HepG2 (cell line): ENCODE results near the gene RERE. TPM values are rescaled to one million over a fixed set of nuclear protein-coding genes. Genes with fewer than 3 reads are reported as not detected.

ENCODE experiments used
- BORCS8-MEF2B ChIP-seq: sonication (generic); formaldehyde crosslinking; IDR thresholded peaks from 2 replicates; pipeline ENCODE4 v1.8.0; 2022; ENCODE audit warnings: mild to moderate bottlenecking, missing genetic modification reagents
- ELF1 ChIP-seq: sonication (generic); formaldehyde crosslinking; IDR thresholded peaks from 2 replicates; pipeline ENCODE4 v1.4.0; 2020; ENCODE audit warnings: missing genetic modification reagents
- FOSL1 ChIP-seq: sonication (generic); formaldehyde crosslinking; IDR thresholded peaks from 2 replicates; pipeline ENCODE4 v1.9.0; 2021; ENCODE audit warnings: missing genetic modification reagents, borderline replicate concordance
- HNF1A ChIP-seq, 2 experiments: sonication (generic) in 1 of 2; formaldehyde crosslinking in 1 of 2; IDR thresholded peaks; 2 replicates each; pipeline versions ENCODE4 v1.4.0 to v1.6.1; 2016 to 2020; ENCODE audit warnings: borderline replicate concordance in 1 of 2, low read depth in 1 of 2, mild to moderate bottlenecking in 1 of 2, missing genetic modification reagents in 1 of 2
- KLF12 ChIP-seq: sonication (generic); formaldehyde crosslinking; IDR thresholded peaks from 2 replicates; pipeline ENCODE4 v1.4.0; 2020; ENCODE audit warnings: missing genetic modification reagents, borderline replicate concordance
- MAFG ChIP-seq: sonication (generic); formaldehyde crosslinking; IDR thresholded peaks from 2 replicates; pipeline ENCODE4 v1.5.1; 2020; ENCODE audit warnings: mild to moderate bottlenecking, missing genetic modification reagents
- NONO ChIP-seq, 2 experiments: fragments of 450-650 bp in 1 of 2; sonication (generic) in 1 of 2; formaldehyde crosslinking in 1 of 2; IDR thresholded peaks in 1 of 2; conservative IDR thresholded peaks in 1 of 2; 2 replicates each; pipeline versions ENCODE4 v1.6.1 to v1.8.0; 2017 to 2022; ENCODE audit warnings: mild to moderate bottlenecking in 1 of 2, missing genetic modification reagents in 1 of 2, moderate library complexity in 1 of 2
- PAXIP1 ChIP-seq: sonication (generic); formaldehyde crosslinking; conservative IDR thresholded peaks from 2 replicates; pipeline ENCODE4 v1.4.0; 2020; ENCODE audit warnings: mild to moderate bottlenecking, missing genetic modification reagents, moderate library complexity
- PHF21A ChIP-seq: sonication (generic); formaldehyde crosslinking; IDR thresholded peaks from 2 replicates; pipeline ENCODE4 v1.5.0; 2020; ENCODE audit warnings: mild to moderate bottlenecking, missing genetic modification reagents
- PPARG ChIP-seq: conservative IDR thresholded peaks from 2 replicates; pipeline ENCODE4 v1.6.1; 2016; ENCODE audit warnings: missing biosample characterization, missing genetic modification reagents
- RXRB ChIP-seq: IDR thresholded peaks from 2 replicates; pipeline ENCODE4 v1.6.1; 2016; ENCODE audit warnings: borderline replicate concordance, missing genetic modification reagents, missing compliant biosample characterization
- SALL1 ChIP-seq: sonication (generic); formaldehyde crosslinking; IDR thresholded peaks from 2 replicates; pipeline ENCODE4 v1.8.0; 2022; ENCODE audit warnings: mild to moderate bottlenecking, missing genetic modification reagents
- SMC3 ChIP-seq: IDR thresholded peaks from 2 replicates; pipeline ENCODE4 v1.6.1; 2011; ENCODE audit warnings: low read length, improper control_type of control experiment
- SOX13 ChIP-seq, 3 experiments: fragments of 450-650 bp in 1 of 3; sonication (generic) in 1 of 3; formaldehyde crosslinking in 1 of 3; IDR thresholded peaks in 2 of 3; conservative IDR thresholded peaks in 1 of 3; 2 replicates each; pipeline versions ENCODE4 v1.5.0 to v1.6.1; 2016 to 2020; ENCODE audit warnings: antibody characterized with exemption in 1 of 3, mild to moderate bottlenecking in 1 of 3, missing compliant biosample characterization in 1 of 3, missing genetic modification reagents in 1 of 3, moderate library complexity in 1 of 3
- THAP11 ChIP-seq: IDR thresholded peaks from 2 replicates; pipeline ENCODE4 v1.6.1; 2016; ENCODE audit warnings: missing biosample characterization, missing genetic modification reagents
- TRIM22 ChIP-seq: fragments of 450-650 bp; IDR thresholded peaks from 2 replicates; pipeline ENCODE4 v1.6.1; 2017
- TRIM24 ChIP-seq: sonication (generic); formaldehyde crosslinking; IDR thresholded peaks from 2 replicates; pipeline ENCODE4 v1.8.0; 2022; ENCODE audit warnings: mild to moderate bottlenecking, missing genetic modification reagents
- ZBTB7A ChIP-seq: sonication (generic); formaldehyde crosslinking; IDR thresholded peaks from 2 replicates; pipeline ENCODE4 v1.8.0; 2022; ENCODE audit warnings: mild to moderate bottlenecking, missing genetic modification reagents
- ZNF790 ChIP-seq: sonication (generic); formaldehyde crosslinking; IDR thresholded peaks from 2 replicates; pipeline ENCODE4 v1.8.0; 2022; ENCODE audit warnings: missing genetic modification reagents, mild to moderate bottlenecking, borderline replicate concordance
- polyA plus RNA-seq, 8 experiments: library from polyadenylated mRNA; depleted of rRNA in 3 of 8; stranded (reverse) in 7 of 8; unstranded in 1 of 8; fragments of >200 nt; fragmentation: Illumina TruSeq in 4 of 8; extraction: Trizol in 4 of 8; gene quantifications; 2 replicates each; pipeline versions ENCODE4 v1.2.1 to v1.2.3, GENCODE V29; 2011 to 2016; ENCODE audit warnings: low read depth in 4 of 8, missing spikeins in 1 of 8, mixed read lengths in 1 of 8; ENCODE audit not compliant: insufficient read depth in 1 of 8
- total RNA-seq, 5 experiments: library from RNA; depleted of rRNA; stranded (reverse); fragments of >200 nt; fragmentation: Illumina TruSeq; extraction: Trizol; gene quantifications; 2 replicates each; pipeline ENCODE4 v1.2.3, GENCODE V29; 2016; ENCODE audit warnings: low read depth in 1 of 5

The RERE gene
- total and polyA plus RNA-seq, 2 of the 13 experiments (the other 11 are each of a cell fraction or from before 2014, with no cell fraction given) = 18.3 to 21.9 TPM

- peak; percentile 86 for TF ChIP-seq RXRB (CRISPR knock-in tag)
- no peak for TF ChIP-seq SMC3
- no peak for TF ChIP-seq ZNF790 (CRISPR knock-in tag)
- peak; percentile 80; the same call in 1 of the 2 replicates for TF ChIP-seq SALL1 (CRISPR knock-in tag)
- no peak for TF ChIP-seq KLF12 (CRISPR knock-in tag)
- TF ChIP-seq PAXIP1 (CRISPR knock-in tag) = peak; percentile 86
- peak; percentile 77 for TF ChIP-seq PHF21A (CRISPR knock-in tag)
- TF ChIP-seq TRIM22 = no peak
- peak; percentile 34; the same call in 1 of the 2 replicates for TF ChIP-seq HNF1A (IDR thresholded peaks at IDR 0.05; ENCODE audit: low read depth)
- no peak; the same call in 1 of the 2 replicates for TF ChIP-seq HNF1A (CRISPR knock-in tag; IDR thresholded peaks at IDR 0.05; ENCODE audit: borderline replicate concordance)
- TF ChIP-seq NONO (IDR thresholded peaks at IDR 0.05) = no peak
- 0 out of 2 replicates have a peak, but pooled peaks have one; percentile 27 for TF ChIP-seq NONO (CRISPR knock-in tag; conservative IDR thresholded peaks at IDR 0.05)
- TF ChIP-seq SOX13 (IDR thresholded peaks at IDR 0.05) = peak; percentile 87
- TF ChIP-seq SOX13 (CRISPR knock-in tag; conservative IDR thresholded peaks at IDR 0.05 in 1 of 2, IDR thresholded peaks at IDR 0.05 in 1 of 2) = peak in 1 of 2 experiments; percentile 98; a peak in 2 of 4 replicates
- TF ChIP-seq ELF1 (CRISPR knock-in tag) = peak; percentile 60
- TF ChIP-seq PPARG (CRISPR knock-in tag) = peak; percentile 97
- TF ChIP-seq FOSL1 (CRISPR knock-in tag) = no peak
- TF ChIP-seq THAP11 (CRISPR knock-in tag) = 0 out of 2 replicates have a peak, but pooled peaks have one; percentile 33
- no peak for TF ChIP-seq TRIM24 (CRISPR knock-in tag)
- TF ChIP-seq BORCS8-MEF2B (CRISPR knock-in tag) = no peak
- TF ChIP-seq ZBTB7A (CRISPR knock-in tag) = no peak
- TF ChIP-seq MAFG (CRISPR knock-in tag) = no peak
Measured at GRCh38 chr1:8571200-8571984, 246.0 kb downstream of the RERE start (continued).
